ENCODE data around the gene GPATCH8. TPM values are rescaled to one million over a fixed set of nuclear protein-coding genes. Genes with fewer than 3 reads are reported as not detected.
A peak's percentile ranks its signal among the peaks of the same experiment; 100 is the strongest.

Gene GPATCH8
- total RNA-seq, 1 donor from 2014 or later: 76.3 TPM

DNA sequence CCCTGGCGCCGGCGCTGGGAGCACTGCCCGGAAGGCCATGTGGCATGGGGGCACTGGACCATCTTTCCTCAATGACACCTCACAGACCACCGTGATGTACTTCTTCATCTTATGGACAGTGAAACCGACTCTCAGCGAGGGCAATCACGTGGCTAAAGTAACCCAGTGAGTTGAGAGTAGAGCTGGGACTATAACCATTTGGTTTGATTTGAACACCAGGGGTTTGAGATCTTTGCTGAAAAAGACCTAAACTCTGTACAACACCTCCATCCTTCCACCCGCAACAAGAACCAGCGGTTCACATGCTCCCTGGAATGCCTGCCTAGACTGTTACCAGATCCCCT lies 117.1 kb downstream of the GPATCH8 start:
- TF ChIP-seq, protein P1, sequence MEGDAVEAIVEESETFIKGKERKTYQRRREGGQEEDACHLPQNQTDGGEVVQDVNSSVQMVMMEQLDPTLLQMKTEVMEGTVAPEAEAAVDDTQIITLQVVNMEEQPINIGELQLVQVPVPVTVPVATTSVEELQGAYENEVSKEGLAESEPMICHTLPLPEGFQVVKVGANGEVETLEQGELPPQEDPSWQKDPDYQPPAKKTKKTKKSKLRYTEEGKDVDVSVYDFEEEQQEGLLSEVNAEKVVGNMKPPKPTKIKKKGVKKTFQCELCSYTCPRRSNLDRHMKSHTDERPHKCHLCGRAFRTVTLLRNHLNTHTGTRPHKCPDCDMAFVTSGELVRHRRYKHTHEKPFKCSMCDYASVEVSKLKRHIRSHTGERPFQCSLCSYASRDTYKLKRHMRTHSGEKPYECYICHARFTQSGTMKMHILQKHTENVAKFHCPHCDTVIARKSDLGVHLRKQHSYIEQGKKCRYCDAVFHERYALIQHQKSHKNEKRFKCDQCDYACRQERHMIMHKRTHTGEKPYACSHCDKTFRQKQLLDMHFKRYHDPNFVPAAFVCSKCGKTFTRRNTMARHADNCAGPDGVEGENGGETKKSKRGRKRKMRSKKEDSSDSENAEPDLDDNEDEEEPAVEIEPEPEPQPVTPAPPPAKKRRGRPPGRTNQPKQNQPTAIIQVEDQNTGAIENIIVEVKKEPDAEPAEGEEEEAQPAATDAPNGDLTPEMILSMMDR (IDR thresholded peaks at IDR 0.05; ENCODE audit: unreplicated experiment): no peak
- peaks cover 35% of the 10 kb centered on the region for H3K27me3 Mint-ChIP-seq (ENCODE audit: low read depth)
- peaks cover 13% of the 10 kb centered on the region for H3K4me1 Mint-ChIP-seq
- H3K4me3 Mint-ChIP-seq: peak overlapping the region; percentile 69
- DNase-seq (ENCODE audit: low spot score in 2 of 2, unreplicated experiment in 2 of 2): no peak
- no peak overlapping the region for H3K27ac Mint-ChIP-seq
- H3K36me3 Mint-ChIP-seq: no peaks in the 10 kb centered on the region
- H3K9me3 Mint-ChIP-seq: no peaks in the 10 kb centered on the region

DNA sequence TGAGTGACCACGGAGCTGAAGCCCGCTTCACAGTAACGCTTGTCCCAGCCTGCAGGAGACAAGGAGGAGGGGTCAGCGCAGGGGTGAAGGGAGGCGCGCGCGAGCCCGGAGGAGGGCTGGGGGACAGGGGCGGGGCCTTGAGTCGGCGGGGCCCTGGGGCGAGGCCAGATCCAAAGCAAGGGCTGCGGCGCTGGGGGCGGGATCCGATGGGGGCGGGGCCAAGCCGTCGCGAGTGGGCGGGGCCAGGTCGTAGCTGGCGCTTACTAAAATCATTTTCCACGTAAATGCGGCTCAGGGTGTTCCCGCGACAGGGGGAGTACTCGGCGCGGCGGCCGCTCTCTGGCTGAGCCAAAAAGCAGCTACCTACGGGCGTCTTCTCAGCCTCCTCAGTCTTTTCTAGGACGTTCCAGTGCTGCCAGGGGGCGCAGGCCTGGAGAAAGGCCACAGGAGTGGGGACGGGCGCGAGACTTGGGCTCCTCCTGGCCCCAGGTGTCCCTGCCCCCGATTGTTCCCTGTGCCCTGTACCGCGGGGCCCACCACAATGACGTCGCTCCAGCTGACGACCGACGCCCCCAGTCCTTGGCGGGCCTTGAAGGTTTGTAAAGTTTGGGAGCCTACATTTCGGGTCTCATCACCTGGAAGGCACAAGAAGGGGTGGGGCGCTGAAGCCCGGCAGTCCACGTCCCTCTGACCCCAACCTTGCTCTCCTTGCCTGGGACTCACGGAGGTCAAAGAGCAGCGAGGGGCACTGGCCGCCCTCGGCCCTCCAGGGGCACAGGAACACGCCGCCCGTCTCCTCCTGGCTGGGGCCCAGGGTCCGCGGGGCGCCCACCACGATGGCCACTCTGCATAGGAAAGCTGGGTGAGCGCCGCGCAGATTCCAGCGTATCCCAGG lies 117.7 kb downstream of the GPATCH8 start:
- TF ChIP-seq, protein P1 (IDR thresholded peaks at IDR 0.05; ENCODE audit: unreplicated experiment): no peak
- Mint-ChIP-seq H3K27ac (no peak overlapping the region), H3K27me3 (ENCODE audit: low read depth) (peaks cover 35% of the 10 kb centered on the region), H3K4me1 (peaks cover 13% of the 10 kb centered on the region), H3K9me3 (no peaks in the 10 kb centered on the region), H3K36me3 (no peaks in the 10 kb centered on the region), H3K4me3 (peak overlapping the region; percentile 69)
- DNase-seq (ENCODE audit: low spot score in 2 of 2, unreplicated experiment in 2 of 2): peak; percentile 81 to 82

DNA sequence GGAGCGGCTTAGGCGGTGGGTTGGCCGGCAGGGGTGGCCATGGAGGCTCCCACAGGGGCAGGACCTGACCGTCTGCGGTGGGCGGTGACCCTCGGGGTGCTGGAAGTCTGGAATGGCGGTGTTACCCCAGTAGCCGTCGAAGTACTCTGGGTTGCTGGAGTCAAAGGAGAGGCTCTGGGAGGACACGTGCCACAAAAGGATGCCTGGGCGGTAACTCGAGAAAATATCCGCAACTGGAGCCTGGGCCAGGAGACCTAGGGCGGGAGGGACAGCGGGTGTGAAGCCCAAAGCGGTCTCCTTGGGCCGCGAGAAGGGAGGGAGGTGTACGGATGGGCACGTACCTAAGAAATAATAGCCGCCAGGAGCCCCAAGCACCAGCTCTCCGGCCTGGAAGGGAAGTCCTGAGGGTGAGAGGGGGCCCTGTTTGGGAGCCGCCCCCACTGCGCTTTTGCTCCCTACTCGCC lies 118.4 kb downstream of the GPATCH8 start:
- Mint-ChIP-seq H3K36me3 (no peaks in the 10 kb centered on the region), H3K4me3 (peak overlapping the region; percentile 69), H3K27ac (no peak overlapping the region), H3K4me1 (peaks cover 13% of the 10 kb centered on the region), H3K9me3 (no peaks in the 10 kb centered on the region), H3K27me3 (ENCODE audit: low read depth) (peaks cover 35% of the 10 kb centered on the region)
- DNase-seq (ENCODE audit: low spot score in 2 of 2, unreplicated experiment in 2 of 2): no peak
- TF ChIP-seq, protein P1 (IDR thresholded peaks at IDR 0.05; ENCODE audit: unreplicated experiment): no peak

DNA sequence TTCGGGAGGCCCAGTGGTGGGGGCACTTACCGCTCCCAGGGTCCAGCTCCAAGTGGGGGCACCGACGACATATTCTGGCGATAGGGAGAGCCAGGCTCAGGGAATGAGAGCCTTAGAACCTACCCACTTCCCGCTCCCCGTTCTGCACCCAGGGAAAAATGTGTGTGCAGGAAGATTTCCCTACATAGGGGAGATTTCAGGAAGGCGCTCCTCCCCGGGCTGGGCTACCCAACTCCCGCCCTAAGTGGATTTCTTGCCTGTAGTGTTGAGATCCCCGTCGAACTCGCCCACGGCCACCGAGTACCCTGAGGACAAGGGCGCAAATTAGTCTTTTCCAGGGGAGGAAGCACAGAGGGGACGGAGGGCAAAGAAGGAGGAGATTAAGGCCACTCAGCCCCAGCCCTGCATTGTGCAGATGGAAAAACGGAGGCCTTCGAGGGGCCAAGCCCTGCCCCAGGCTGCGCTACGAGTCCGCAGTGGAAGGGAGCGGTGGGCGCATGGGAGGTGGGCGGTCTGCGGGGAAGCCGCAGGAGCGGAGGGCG lies 118.9 kb downstream of the GPATCH8 start:
- Mint-ChIP-seq H3K27me3 (ENCODE audit: low read depth) (peaks cover 35% of the 10 kb centered on the region), H3K27ac (no peak overlapping the region), H3K36me3 (no peaks in the 10 kb centered on the region), H3K4me1 (peaks cover 13% of the 10 kb centered on the region), H3K9me3 (no peaks in the 10 kb centered on the region), H3K4me3 (peak overlapping the region; percentile 69)
- TF ChIP-seq, protein P1 (IDR thresholded peaks at IDR 0.05; ENCODE audit: unreplicated experiment): no peak
- DNase-seq (ENCODE audit: low spot score in 2 of 2, unreplicated experiment in 2 of 2): no peak

DNA sequence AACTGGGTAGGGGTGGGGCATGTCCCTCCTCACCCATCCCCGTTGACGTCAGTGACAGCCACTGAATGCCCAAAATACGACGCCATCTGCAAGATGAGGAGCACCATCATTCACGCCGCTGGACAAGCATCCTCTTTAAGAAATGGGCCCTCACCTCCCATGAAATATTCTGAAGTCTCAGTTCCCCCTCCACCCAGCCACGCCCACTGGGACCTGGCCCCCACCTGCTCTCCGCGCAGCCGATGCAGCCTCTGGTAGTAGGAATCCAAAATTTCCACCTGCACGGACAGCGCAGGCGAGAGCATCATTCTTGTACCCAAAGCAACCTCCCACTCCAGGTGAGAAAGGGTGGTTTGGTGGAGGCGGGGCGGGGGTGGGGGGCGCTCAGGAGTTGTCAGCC lies 119.3 kb downstream of the GPATCH8 start:
- Mint-ChIP-seq H3K27me3 (ENCODE audit: low read depth) (peaks cover 35% of the 10 kb centered on the region), H3K36me3 (no peaks in the 10 kb centered on the region), H3K27ac (no peak overlapping the region), H3K4me1 (peaks cover 13% of the 10 kb centered on the region), H3K4me3 (no peak overlapping the region), H3K9me3 (no peaks in the 10 kb centered on the region)
- DNase-seq (ENCODE audit: low spot score in 2 of 2, unreplicated experiment in 2 of 2): no peak
- TF ChIP-seq, protein P1 (IDR thresholded peaks at IDR 0.05; ENCODE audit: unreplicated experiment): no peak
